ENCODE data around the gene SORBS1. TPM values are rescaled to one million over a fixed set of nuclear protein-coding genes. Genes with fewer than 3 reads are reported as not detected.

SORBS1 gene
- total and polyA plus RNA-seq, 2 of the 13 experiments (the other 11 are each of a cell fraction or from before 2014, with no cell fraction given), result 16.8 to 39.8 TPM

- BruUV-seq (replicated peaks), result no TSS peak
- Histone ChIP-seq H2AFZ (ENCODE audit: low read length) (no peak overlapping the region), H3K9me3 (ENCODE audit: low read length) (no peaks in the 10 kb centered on the region), H3K36me3 (replicated peaks in 1 of 2; ENCODE audit: control insufficient read depth in 1 of 2, insufficient read depth in 2 of 2, low read length in 2 of 2) (no peaks in the 10 kb centered on the region), H3K79me2 (ENCODE audit: insufficient read depth, low read length) (peaks cover 64% of the 10 kb centered on the region), H3K4me3 (replicated peaks in 1 of 3; ENCODE audit: insufficient read depth in 1 of 3, low read depth in 2 of 3, low read length in 3 of 3) (no peak overlapping the region), H3K27ac (ENCODE audit: extremely low read length, insufficient read depth, low read length) (no peak overlapping the region), H4K20me1 (ENCODE audit: insufficient read depth, low read length) (no peaks in the 10 kb centered on the region), H3K4me1 (ENCODE audit: insufficient read depth, low read length) (peaks cover 90% of the 10 kb centered on the region), H3K4me2 (ENCODE audit: low read depth, low read length) (no peak overlapping the region), H3K9ac (ENCODE audit: insufficient read depth, low read depth, low read length) (no peak overlapping the region), H3K27me3 (ENCODE audit: control insufficient read depth in 1 of 2, insufficient read depth in 2 of 2, low read length in 2 of 2) (no peaks in the 10 kb centered on the region)
- ChIA-PET POLR2A (interaction anchor here (1.8 kb wide), 1 partner anchor 10 kb away, joined by 5 read pairs; no protein-coding TSS in a partner anchor), CTCF (ENCODE audit: low intra/inter-chr PET ratio, low total read pairs) (no interaction called here)
- FAIRE-seq (no peak), DNase-seq (ENCODE audit: low spot score) (no peak), ATAC-seq (no peak)
- WGBS (ENCODE audit: low lambda C conversion rate), result 70% methylated on average over 6 of the region's 6 CpGs
- intact Hi-C loops (cut with micrococcal nuclease; ENCODE audit: unreplicated experiment), result loop anchor here (2.0 kb wide), 1 partner anchor 21 kb away; no protein-coding TSS in a partner anchor
- in situ Hi-C loops (cut with HindIII; ENCODE audit: extremely low pct_ligation_motif_present, low pct_unique_long_range_greater_than_20kb), result no loop called here
- TF ChIP-seq FOSL2 (CRISPR knock-in tag; IDR thresholded peaks at IDR 0.05), result peak; percentile 61
- TF ChIP-seq ZBTB2 (CRISPR knock-in tag; IDR thresholded peaks at IDR 0.05; ENCODE audit: low read depth), result no peak
Observed at GRCh38 chr10:95511314-95511713, 49.9 kb downstream of the SORBS1 start.

- Histone ChIP-seq H3K4me3 (replicated peaks in 1 of 3; ENCODE audit: insufficient read depth in 1 of 3, low read depth in 2 of 3, low read length in 3 of 3) (no peak overlapping the region), H3K36me3 (replicated peaks in 1 of 2; ENCODE audit: control insufficient read depth in 1 of 2, insufficient read depth in 2 of 2, low read length in 2 of 2) (no peaks in the 10 kb centered on the region), H3K27me3 (ENCODE audit: control insufficient read depth in 1 of 2, insufficient read depth in 2 of 2, low read length in 2 of 2) (no peaks in the 10 kb centered on the region), H3K9me3 (ENCODE audit: low read length) (no peaks in the 10 kb centered on the region), H3K79me2 (ENCODE audit: insufficient read depth, low read length) (peaks cover 56% of the 10 kb centered on the region), H4K20me1 (ENCODE audit: insufficient read depth, low read length) (no peaks in the 10 kb centered on the region), H3K4me1 (ENCODE audit: insufficient read depth, low read length) (peaks cover 78% of the 10 kb centered on the region), H3K9ac (ENCODE audit: insufficient read depth, low read depth, low read length) (0 out of 2 replicates have a peak overlapping the region, but pooled peaks have one; percentile 14), H2AFZ (ENCODE audit: low read length) (no peak overlapping the region), H3K4me2 (ENCODE audit: low read depth, low read length) (peak overlapping the region; percentile 36), H3K27ac (ENCODE audit: extremely low read length, insufficient read depth, low read length) (peak overlapping the region; percentile 19)
- WGBS (ENCODE audit: low lambda C conversion rate), result 88% methylated on average over 1 of the region's 1 CpG
- ChIA-PET POLR2A (no interaction called here), CTCF (ENCODE audit: low intra/inter-chr PET ratio, low total read pairs) (no interaction called here)
- FAIRE-seq (no peak), DNase-seq (ENCODE audit: low spot score) (no peak), ATAC-seq (no peak)
- BruUV-seq (replicated peaks), result no TSS peak
- in situ Hi-C loops (cut with HindIII; ENCODE audit: extremely low pct_ligation_motif_present, low pct_unique_long_range_greater_than_20kb) (no loop called here), intact Hi-C loops (cut with micrococcal nuclease; ENCODE audit: unreplicated experiment) (no loop called here)
- TF ChIP-seq TERF1 (CRISPR knock-in tag; IDR thresholded peaks at IDR 0.05), result no peak
Observed at GRCh38 chr10:95509251-95509650, 51.9 kb downstream of the SORBS1 start.
